Brain microvascular endothelial cell (primary cell): ENCODE results near the gene TMEM202.

Experiments used
- DNase-seq: peaks from one replicate; pipeline ENCODE4 v3.0.0-alpha.2; 2020
- H3K27ac ChIP-seq: fragments of 250-450 bp; sonication (Bioruptor Pico); 2 replicates; pipeline ENCODE4 v1.5.1; 2020; ENCODE audit warnings: mild to moderate bottlenecking, moderate library complexity
- H3K27me3 ChIP-seq: fragments of 250-450 bp; sonication (Bioruptor Pico); replicated peaks from 2 replicates; pipeline ENCODE4 v1.5.1; 2020; ENCODE audit warnings: mild to moderate bottlenecking
- H3K36me3 ChIP-seq: fragments of 250-450 bp; sonication (Bioruptor Pico); replicated peaks from 2 replicates; pipeline ENCODE4 v1.5.1; 2020; ENCODE audit warnings: mild to moderate bottlenecking
- H3K4me3 ChIP-seq: 2 replicates; pipeline ENCODE4 v1.5.1; 2011; ENCODE audit warnings: low read depth, mild to moderate bottlenecking, control low read depth, low read length, moderate library complexity
- in situ Hi-C: cut with HindIII; loops from 2 replicates; pipeline ENCODE4 v1.10.0; 2017; ENCODE audit warnings: low sequenced_read_pairs, low pct_ligation_motif_present
- TF ChIP-seq, protein P1 (sequence below): IDR thresholded peaks from 2 replicates; pipeline ENCODE4 v1.5.1; 2011; ENCODE audit warnings: low read depth, mild to moderate bottlenecking, moderate library complexity, low read length, control low read depth, inconsistent platforms; ENCODE audit errors: missing control alignments

TMEM202 gene

DNA sequence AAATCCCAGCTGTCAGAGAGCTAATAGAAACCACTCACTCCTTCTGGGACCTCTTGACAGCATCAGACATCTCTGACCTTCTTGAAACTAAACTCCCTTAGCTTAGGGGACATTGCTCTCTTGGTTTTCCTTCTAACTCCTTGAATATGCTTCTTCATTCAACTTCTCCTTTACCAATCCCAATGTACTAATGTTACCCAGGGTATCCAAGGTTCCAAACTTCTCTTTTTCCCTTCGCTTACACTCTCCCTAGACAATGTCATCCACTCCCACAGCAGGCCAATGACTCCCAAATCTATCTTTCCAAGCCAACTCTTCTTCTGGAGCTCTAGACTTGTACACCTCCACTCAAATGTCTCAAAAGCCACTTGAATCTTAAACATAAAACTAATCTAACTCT, 36.9 kb upstream of the TMEM202 start:
- TF ChIP-seq, protein P1, sequence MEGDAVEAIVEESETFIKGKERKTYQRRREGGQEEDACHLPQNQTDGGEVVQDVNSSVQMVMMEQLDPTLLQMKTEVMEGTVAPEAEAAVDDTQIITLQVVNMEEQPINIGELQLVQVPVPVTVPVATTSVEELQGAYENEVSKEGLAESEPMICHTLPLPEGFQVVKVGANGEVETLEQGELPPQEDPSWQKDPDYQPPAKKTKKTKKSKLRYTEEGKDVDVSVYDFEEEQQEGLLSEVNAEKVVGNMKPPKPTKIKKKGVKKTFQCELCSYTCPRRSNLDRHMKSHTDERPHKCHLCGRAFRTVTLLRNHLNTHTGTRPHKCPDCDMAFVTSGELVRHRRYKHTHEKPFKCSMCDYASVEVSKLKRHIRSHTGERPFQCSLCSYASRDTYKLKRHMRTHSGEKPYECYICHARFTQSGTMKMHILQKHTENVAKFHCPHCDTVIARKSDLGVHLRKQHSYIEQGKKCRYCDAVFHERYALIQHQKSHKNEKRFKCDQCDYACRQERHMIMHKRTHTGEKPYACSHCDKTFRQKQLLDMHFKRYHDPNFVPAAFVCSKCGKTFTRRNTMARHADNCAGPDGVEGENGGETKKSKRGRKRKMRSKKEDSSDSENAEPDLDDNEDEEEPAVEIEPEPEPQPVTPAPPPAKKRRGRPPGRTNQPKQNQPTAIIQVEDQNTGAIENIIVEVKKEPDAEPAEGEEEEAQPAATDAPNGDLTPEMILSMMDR, result no peak
- in situ Hi-C loops, result no loop called here
- Histone ChIP-seq H3K27ac (no peak overlapping the region), H3K27me3 (no peaks in the 10 kb centered on the region), H3K36me3 (no peaks in the 10 kb centered on the region), H3K4me3 (no peak overlapping the region)
- DNase-seq, result no peak

DNA sequence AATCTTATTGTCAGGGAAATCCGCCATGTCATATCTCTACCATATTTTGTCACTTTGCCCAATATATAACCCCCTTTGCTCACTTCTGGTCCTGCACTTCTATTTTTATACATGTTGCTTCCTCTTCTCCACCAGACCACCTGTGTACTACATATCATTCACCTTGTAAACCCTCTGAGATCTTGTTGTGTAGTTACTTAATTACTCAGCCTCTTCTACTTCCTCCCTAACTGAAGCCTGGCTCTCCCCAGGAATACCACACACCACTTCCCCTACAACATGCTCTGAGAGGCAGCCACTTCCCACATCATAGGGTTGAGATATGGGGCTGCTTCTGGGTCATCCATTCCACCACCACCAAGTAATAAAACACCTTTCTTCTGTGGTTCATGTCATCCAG, 32.3 kb upstream of the TMEM202 start:
- no peaks in the 10 kb centered on the region for H3K36me3 ChIP-seq
- TF ChIP-seq, protein P1, result no peak
- H3K27ac ChIP-seq, result no peak overlapping the region
- DNase-seq, result no peak
- H3K27me3 ChIP-seq, result no peaks in the 10 kb centered on the region
- in situ Hi-C loops, result no loop called here
- no peak overlapping the region for H3K4me3 ChIP-seq

GRCh38 chr15:72368325-72368724, 29.8 kb upstream of the TMEM202 start:
- TF ChIP-seq, protein P1, result no peak
- no peaks in the 10 kb centered on the region for H3K36me3 ChIP-seq
- no peak overlapping the region for H3K27ac ChIP-seq
- no peaks in the 10 kb centered on the region for H3K27me3 ChIP-seq
- in situ Hi-C loops, result no loop called here
- H3K4me3 ChIP-seq, result no peak overlapping the region
- DNase-seq, result no peak

GRCh38 chr15:72368899-72369298, 29.2 kb upstream of the TMEM202 start:
- Histone ChIP-seq H3K27ac (no peak overlapping the region), H3K36me3 (no peaks in the 10 kb centered on the region), H3K27me3 (no peaks in the 10 kb centered on the region), H3K4me3 (no peak overlapping the region)
- no peak for DNase-seq
- TF ChIP-seq, protein P1, result no peak
- in situ Hi-C loops, result no loop called here

DNA sequence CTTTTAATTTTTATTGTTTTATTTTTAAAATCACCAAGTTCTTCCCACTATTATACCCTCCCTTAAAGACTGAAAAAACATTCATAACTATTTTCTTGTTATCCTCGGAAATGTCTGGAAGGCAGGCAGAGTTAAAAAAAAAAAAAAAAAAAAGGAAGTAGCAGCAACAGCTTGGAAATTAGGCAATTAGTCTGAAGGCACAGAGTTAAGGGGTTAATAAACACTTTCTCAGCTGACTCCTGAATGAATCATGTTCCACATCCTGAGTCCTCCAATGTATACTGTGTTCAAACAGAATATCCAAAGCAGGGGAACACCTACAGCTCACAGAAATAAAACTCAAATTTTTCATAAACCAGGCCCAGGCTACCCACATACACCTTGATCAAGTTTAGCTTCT, 28.1 kb upstream of the TMEM202 start:
- Histone ChIP-seq H3K36me3 (no peaks in the 10 kb centered on the region), H3K4me3 (no peak overlapping the region), H3K27ac (no peak overlapping the region), H3K27me3 (no peaks in the 10 kb centered on the region)
- TF ChIP-seq, protein P1, result no peak
- in situ Hi-C loops, result no loop called here
- no peak for DNase-seq

DNA sequence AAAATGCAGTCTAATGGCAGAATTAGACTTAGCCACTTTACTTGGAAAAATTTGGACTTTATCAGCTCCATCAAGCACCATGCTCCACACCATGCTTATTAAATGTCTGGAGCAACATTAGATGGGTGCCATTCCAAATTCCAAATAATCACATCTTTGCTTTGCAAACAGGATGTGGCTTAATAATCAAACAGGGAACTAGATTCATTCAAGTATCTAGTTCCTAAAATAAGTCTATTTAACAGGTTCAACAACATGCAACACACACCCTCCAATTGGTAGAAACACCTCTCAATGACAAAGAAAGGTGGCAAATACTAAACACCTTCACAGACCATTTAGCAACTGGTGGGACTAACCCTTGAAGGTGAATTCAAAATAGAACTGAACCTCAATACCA, 25.7 kb upstream of the TMEM202 start:
- Histone ChIP-seq H3K4me3 (no peak overlapping the region), H3K36me3 (no peaks in the 10 kb centered on the region), H3K27me3 (no peaks in the 10 kb centered on the region), H3K27ac (no peak overlapping the region)
- TF ChIP-seq, protein P1, result no peak
- no peak for DNase-seq
- in situ Hi-C loops, result no loop called here
